H1 (cell line): ENCODE data around the gene CIRBP. TPM values are rescaled to one million over a fixed set of nuclear protein-coding genes. Genes with fewer than 3 reads are reported as not detected.
A peak's percentile ranks its signal among the peaks of the same experiment; 100 is the strongest.

Source experiments
- ASH2L ChIP-seq: fragments of 200-600, 300-600 bp; sonication (generic); IDR thresholded peaks from one replicate; pipeline ENCODE4 v1.7.1; 2017; ENCODE audit warnings: low read length
- CEBPB ChIP-seq: IDR thresholded peaks from 2 replicates; pipeline ENCODE4 v1.6.1; 2012; ENCODE audit warnings: low read depth, low read length
- GABPA ChIP-seq: IDR thresholded peaks from 2 replicates; pipeline ENCODE4 v1.6.1; 2011; ENCODE audit warnings: mild to moderate bottlenecking, low read length, moderate library complexity, borderline replicate concordance; ENCODE audit not compliant: insufficient read depth
- HDAC2 ChIP-seq, 2 experiments: fragments of 300-600 bp in 1 of 2; sonication (generic) in 1 of 2; IDR thresholded peaks; 2 replicates each; pipeline ENCODE4 v1.6.1; 2011 to 2012; ENCODE audit warnings: low read depth in 2 of 2, low read length in 2 of 2, mild to moderate bottlenecking in 2 of 2, moderate library complexity in 2 of 2, borderline replicate concordance in 1 of 2, inconsistent platforms in 1 of 2
- JUND ChIP-seq: IDR thresholded peaks from 2 replicates; pipeline ENCODE4 v1.6.1; 2011; ENCODE audit warnings: mild to moderate bottlenecking, improper control_type of control experiment, low read length
- KDM4A ChIP-seq: IDR thresholded peaks from one replicate; pipeline ENCODE4 v1.7.1; 2012; ENCODE audit warnings: low read depth, mild to moderate bottlenecking, moderate library complexity, low read length, inconsistent platforms; ENCODE audit not compliant: severe bottlenecking
- SIN3A ChIP-seq, 2 experiments: IDR thresholded peaks in 1 of 2; conservative IDR thresholded peaks in 1 of 2; 2 replicates each; pipeline ENCODE4 v1.6.1; 2011 to 2012; ENCODE audit warnings: low read length in 2 of 2, improper control_type of control experiment in 1 of 2, low read depth in 1 of 2, mild to moderate bottlenecking in 1 of 2
- SUZ12 ChIP-seq: fragments of 200-600 bp; sonication (generic); IDR thresholded peaks from 2 replicates; pipeline ENCODE4 v1.6.1; 2012; ENCODE audit warnings: mild to moderate bottlenecking, inconsistent platforms, low read length, moderate library complexity, mixed read lengths
- TAF1 ChIP-seq: IDR thresholded peaks from 2 replicates; pipeline ENCODE4 v1.6.1; 2011; ENCODE audit warnings: mild to moderate bottlenecking, low read depth, low read length
- polyA plus RNA-seq, 7 experiments: library from polyadenylated mRNA; depleted of rRNA in 3 of 7; stranded (reverse) in 5 of 7; unstranded in 2 of 7; fragments of >200 nt in 5 of 7; fragments of 200-250 nt in 2 of 7; gene quantifications; 1 replicate in 5 of 7; 2 replicates in 1 of 7; 4 replicates in 1 of 7; pipeline versions ENCODE4 v1.2.1 to v1.2.3, GENCODE V29; 2011 to 2013; ENCODE audit warnings: missing spikeins in 2 of 7, mixed read lengths in 2 of 7
- total RNA-seq: library from RNA; stranded (reverse); fragmentation: NEBNext Ultra II Directional; extraction: Animal tissue kit (Norgen Biotek cat#: 25700); gene quantifications from 2 replicates; pipeline ENCODE4 v1.2.1, GENCODE V29; 2021
- TF ChIP-seq, protein P1 (sequence below): IDR thresholded peaks from 2 replicates; pipeline ENCODE4 v1.6.1; 2012; ENCODE audit warnings: inconsistent platforms

The CIRBP gene
- total and polyA plus RNA-seq, 2 of the 8 experiments (the other 6 are each of a cell fraction or from before 2014, with no cell fraction given), result 175 to 199 TPM

DNA sequence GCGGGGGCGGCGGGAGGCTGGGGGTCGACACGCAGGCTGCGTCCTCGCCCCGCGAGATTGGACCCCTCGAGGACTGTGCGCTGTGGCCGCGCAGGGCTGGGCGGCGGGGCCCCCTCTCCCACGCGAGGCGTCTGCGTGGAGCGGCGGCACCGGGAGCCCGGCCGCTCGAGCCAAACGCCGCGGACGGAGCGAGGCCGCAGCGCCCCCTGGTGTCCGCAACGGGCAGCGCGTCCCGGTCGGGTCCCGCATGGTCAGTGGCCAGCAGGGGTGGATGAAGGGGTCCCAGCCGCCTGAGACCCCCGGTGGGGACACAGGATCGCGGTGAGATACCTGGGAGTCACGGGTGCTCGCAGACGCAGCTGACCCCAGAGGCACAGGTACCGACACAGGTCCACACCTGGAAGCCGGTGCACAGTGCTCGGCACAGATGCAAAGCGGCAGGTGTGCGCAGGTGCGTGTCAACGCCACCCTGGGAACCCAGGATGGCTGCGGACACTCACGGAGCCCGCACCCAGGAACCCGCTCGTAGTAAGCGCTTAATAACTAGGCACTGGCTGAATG, 2.1 kb upstream of the CIRBP start (continued):
- TF ChIP-seq GABPA (peak; percentile 44; the same call in 1 of the 2 replicates), HDAC2 (IDR thresholded peaks at IDR 0.05; ENCODE audit: borderline replicate concordance in 1 of 2, low read depth in 2 of 2, low read length in 2 of 2) (0 out of 4 replicates have a peak, but pooled peaks of 1 of the 2 experiments have one; percentile 57), SIN3A (conservative IDR thresholded peaks at IDR 0.05 in 1 of 2, IDR thresholded peaks at IDR 0.05 in 1 of 2; ENCODE audit: low read depth in 1 of 2, low read length in 2 of 2) (peak in 1 of 2 experiments; percentile 69; a peak in 1 of 4 replicates), CEBPB (no peak), KDM4A (no peak), TAF1 (no peak), ASH2L (peak; percentile 47), SUZ12 (no peak), JUND (peak; percentile 31; the same call in 1 of the 2 replicates)
- TF ChIP-seq, protein P1, sequence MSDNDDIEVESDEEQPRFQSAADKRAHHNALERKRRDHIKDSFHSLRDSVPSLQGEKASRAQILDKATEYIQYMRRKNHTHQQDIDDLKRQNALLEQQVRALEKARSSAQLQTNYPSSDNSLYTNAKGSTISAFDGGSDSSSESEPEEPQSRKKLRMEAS, result peak; percentile 75
